Measurements from ENCODE around the gene SLC6A16. TPM values are rescaled to one million over a fixed set of nuclear protein-coding genes. Genes with fewer than 3 reads are reported as not detected.
"Not testable (repeated sequence)": the region's sequence is repeated elsewhere in the genome, so short reads cannot be mapped to it uniquely, and the experiment has no call there.

The SLC6A16 gene
- total RNA-seq, 4 donors from 2014 or later = 0.55 to 7.5 (median 0.88) TPM; not detected in 1

DNA sequence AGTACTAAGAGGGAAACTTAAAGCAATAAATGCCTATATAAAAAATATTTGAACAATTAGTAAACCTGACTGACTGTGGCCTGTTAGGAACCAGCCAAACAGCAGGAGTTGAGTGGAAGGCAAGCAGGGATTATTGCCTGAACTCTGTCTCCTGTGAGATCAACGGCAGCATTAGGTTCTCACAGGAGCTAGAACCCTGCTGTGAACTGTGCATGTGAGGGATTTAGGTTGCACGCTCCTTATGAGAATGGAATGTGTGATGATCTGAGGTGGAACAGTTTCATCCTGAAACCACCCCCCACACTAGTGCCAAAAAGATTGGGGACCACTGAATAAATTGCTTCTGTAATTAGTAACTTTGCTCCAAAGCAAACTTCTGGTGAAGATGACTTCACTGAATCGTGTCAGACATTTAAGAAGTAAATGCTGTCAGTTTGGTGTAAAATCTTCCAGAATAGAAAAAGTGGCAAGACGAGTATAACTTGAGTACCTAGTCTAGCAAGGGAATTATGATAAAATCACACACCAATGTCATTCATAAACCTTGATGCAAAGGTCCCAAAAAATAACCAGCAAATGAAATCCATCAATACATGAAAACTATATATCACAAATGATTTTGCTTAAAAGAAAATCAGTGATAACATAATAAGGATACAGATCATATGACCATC is 53.8 kb downstream of the SLC6A16 start:
- no peak overlapping the region for H3K4me3 ChIP-seq
- no peak for TF ChIP-seq POLR2A (IDR thresholded peaks at IDR 0.05)
- TF ChIP-seq, protein P1, sequence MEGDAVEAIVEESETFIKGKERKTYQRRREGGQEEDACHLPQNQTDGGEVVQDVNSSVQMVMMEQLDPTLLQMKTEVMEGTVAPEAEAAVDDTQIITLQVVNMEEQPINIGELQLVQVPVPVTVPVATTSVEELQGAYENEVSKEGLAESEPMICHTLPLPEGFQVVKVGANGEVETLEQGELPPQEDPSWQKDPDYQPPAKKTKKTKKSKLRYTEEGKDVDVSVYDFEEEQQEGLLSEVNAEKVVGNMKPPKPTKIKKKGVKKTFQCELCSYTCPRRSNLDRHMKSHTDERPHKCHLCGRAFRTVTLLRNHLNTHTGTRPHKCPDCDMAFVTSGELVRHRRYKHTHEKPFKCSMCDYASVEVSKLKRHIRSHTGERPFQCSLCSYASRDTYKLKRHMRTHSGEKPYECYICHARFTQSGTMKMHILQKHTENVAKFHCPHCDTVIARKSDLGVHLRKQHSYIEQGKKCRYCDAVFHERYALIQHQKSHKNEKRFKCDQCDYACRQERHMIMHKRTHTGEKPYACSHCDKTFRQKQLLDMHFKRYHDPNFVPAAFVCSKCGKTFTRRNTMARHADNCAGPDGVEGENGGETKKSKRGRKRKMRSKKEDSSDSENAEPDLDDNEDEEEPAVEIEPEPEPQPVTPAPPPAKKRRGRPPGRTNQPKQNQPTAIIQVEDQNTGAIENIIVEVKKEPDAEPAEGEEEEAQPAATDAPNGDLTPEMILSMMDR (IDR thresholded peaks at IDR 0.05) = no peak
- no peak overlapping the region for H3K27ac ChIP-seq
- no peaks in the 10 kb centered on the region for H3K4me1 ChIP-seq
- no peak for DNase-seq
- H3K36me3 ChIP-seq = no peaks in the 10 kb centered on the region
- intact Hi-C loops (cut with DNase I; ENCODE audit: low total_unique reads) = no loop called here
- peaks cover 0 to 5% of the 10 kb centered on the region in 2 donors for H3K9me3 ChIP-seq
- H3K27me3 ChIP-seq = no peaks in the 10 kb centered on the region

DNA sequence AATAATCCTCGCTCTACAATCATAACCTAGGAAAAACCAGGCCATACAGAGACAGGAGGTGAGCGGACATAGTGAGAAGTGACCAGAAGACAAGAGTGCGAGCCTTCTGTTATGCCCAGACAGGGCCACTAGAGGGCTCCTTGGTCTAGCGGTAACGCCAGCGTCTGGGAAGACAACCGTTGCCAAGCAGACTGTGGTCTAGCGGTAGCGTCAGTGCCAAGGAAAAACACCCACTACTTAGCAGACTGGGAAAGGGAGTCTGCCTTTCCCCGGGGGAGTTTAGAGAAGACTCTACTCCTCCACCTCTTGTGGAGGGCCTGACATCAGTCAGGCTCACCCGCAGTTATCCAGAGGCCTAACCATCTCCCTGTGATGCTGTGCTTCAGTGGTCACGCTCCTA is 58.6 kb downstream of the SLC6A16 start:
- TF ChIP-seq, protein P1 (IDR thresholded peaks at IDR 0.05) = peak in 1 of 4 experiments; percentile 43
- H3K27me3 ChIP-seq; H3K4me1 ChIP-seq; H3K4me3 ChIP-seq; H3K27ac ChIP-seq; intact Hi-C loops (cut with DNase I; ENCODE audit: low total_unique reads); H3K36me3 ChIP-seq: not testable (repeated sequence)
- peaks cover 0 to 15% of the 10 kb centered on the region in 2 donors for H3K9me3 ChIP-seq
- DNase-seq = peak; percentile 24 to 26

DNA sequence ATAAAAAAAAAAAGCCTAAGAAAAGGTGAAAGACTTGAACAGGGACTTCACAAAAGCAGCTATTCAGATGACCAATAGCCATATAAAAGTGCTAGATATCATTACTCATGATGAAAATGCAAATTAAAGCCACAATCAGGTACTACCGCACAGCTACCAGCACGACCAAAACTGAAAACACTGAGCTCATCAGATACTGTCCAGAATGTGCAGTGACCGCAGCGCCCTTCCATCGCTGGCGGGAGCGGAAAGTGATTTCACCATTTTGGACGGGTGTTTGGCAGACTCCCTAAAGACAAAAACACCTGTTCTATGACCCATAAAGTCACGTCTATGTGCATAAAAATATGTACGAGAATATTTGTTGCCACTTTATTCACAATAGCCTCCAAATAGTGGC is 60.7 kb downstream of the SLC6A16 start:
- H3K36me3 ChIP-seq = no peaks in the 10 kb centered on the region
- no peaks in the 10 kb centered on the region for H3K27me3 ChIP-seq
- H3K4me3 ChIP-seq = no peak overlapping the region
- TF ChIP-seq POLR2A (IDR thresholded peaks at IDR 0.05) = no peak
- TF ChIP-seq, protein P1 (IDR thresholded peaks at IDR 0.05) = no peak
- no peaks in the 10 kb centered on the region for H3K4me1 ChIP-seq
- no peak for DNase-seq
- intact Hi-C loops (cut with DNase I; ENCODE audit: low total_unique reads) = no loop called here
- H3K27ac ChIP-seq = no peak overlapping the region
- peaks cover 0 to 15% of the 10 kb centered on the region in 2 donors for H3K9me3 ChIP-seq

DNA sequence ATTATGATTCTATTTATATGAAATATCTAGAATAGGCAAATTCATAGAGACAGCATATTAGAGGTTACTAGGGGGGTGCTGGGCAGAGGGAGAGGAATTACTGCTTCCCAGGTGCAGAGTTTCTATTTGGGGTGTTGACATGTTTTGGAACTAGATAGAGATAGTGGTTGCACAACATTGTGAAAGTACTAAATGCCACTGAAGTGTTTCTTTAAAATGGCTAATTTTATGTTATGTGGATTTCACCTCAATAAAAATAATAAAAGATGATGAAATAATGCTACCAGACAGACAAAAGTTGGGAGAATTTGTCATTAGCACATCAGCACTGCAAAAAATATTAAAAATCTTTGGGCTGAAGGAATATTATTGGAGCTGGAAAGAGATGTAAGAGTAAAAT is 63.4 kb downstream of the SLC6A16 start:
- no peak for TF ChIP-seq POLR2A (IDR thresholded peaks at IDR 0.05)
- TF ChIP-seq, protein P1 (IDR thresholded peaks at IDR 0.05) = no peak
- DNase-seq = no peak
- no peak overlapping the region for H3K27ac ChIP-seq
- no peaks in the 10 kb centered on the region for H3K4me1 ChIP-seq
- no peaks in the 10 kb centered on the region for H3K27me3 ChIP-seq
- intact Hi-C loops (cut with DNase I; ENCODE audit: low total_unique reads) = no loop called here
- peaks cover 0 to 20% of the 10 kb centered on the region in 2 donors for H3K9me3 ChIP-seq
- no peak overlapping the region for H3K4me3 ChIP-seq
- no peaks in the 10 kb centered on the region for H3K36me3 ChIP-seq

DNA sequence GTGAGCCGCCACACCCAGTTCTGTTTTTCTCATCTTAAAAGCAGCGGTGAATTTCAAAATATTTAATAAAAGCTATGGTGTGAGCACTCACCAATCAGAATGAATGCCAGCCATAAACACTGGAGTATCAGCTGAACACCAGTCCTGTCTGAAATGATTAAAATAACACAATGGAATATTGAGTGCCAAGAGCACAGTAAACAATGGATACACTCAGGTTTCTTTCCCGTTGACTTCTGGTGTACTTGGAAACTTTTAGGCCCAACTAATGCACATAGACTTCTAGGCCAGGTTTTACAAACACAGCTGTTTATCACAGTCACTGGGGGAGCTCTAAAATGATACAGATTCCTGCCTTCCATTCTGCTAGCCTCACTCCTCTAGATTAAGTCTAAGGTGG is 68.3 kb downstream of the SLC6A16 start:
- Histone ChIP-seq H3K4me1 (no peaks in the 10 kb centered on the region), H3K4me3 (no peak overlapping the region), H3K9me3 (peaks cover 0 to 10% of the 10 kb centered on the region in 2 donors), H3K36me3 (no peaks in the 10 kb centered on the region), H3K27me3 (no peaks in the 10 kb centered on the region), H3K27ac (no peak overlapping the region)
- intact Hi-C loops (cut with DNase I; ENCODE audit: low total_unique reads) = no loop called here
- no peak for DNase-seq
- TF ChIP-seq, protein P1 (IDR thresholded peaks at IDR 0.05) = no peak
- TF ChIP-seq POLR2A (IDR thresholded peaks at IDR 0.05) = no peak
